Stimulated activated naive CD8-positive, alpha-beta T cell treated with anti-CD3 and anti-CD28 coated beads, Interleukin-15, Interleukin-2, amounts not matched to agents 100 ng/mL and 50 ng/mL, for 24 hours (primary cell): Measurements from ENCODE around the gene FHL2.
"Not testable (repeated sequence)": the region's sequence is repeated elsewhere in the genome, so short reads cannot be mapped to it uniquely, and the experiment has no call there.

ENCODE experiments used
- H3K27ac Mint-ChIP-seq: one replicate; pipeline ENCODE4 v1.8.0; 2021; ENCODE audit warnings: mild to moderate bottlenecking, mixed read lengths
- H3K27me3 Mint-ChIP-seq: one replicate; pipeline ENCODE4 v1.8.0; 2021; ENCODE audit warnings: mixed read lengths
- H3K36me3 Mint-ChIP-seq: one replicate; pipeline ENCODE4 v1.8.0; 2021; ENCODE audit warnings: low read depth, mixed read lengths
- H3K4me1 Mint-ChIP-seq: one replicate; pipeline ENCODE4 v1.8.0; 2021; ENCODE audit warnings: low read depth, mixed read lengths
- H3K4me3 Mint-ChIP-seq: one replicate; pipeline ENCODE4 v1.8.0; 2021; ENCODE audit warnings: mild to moderate bottlenecking, mixed read lengths
- H3K9me3 Mint-ChIP-seq: one replicate; pipeline ENCODE4 v1.8.0; 2021; ENCODE audit warnings: mixed read lengths

FHL2 gene

GRCh38 chr2:105334211-105334610 lies 64.6 kb downstream of the FHL2 start:
- Mint-ChIP-seq H3K27me3 (no peaks in the 10 kb centered on the region), H3K27ac (no peak overlapping the region), H3K4me1 (peaks cover 48% of the 10 kb centered on the region), H3K36me3 (peaks cover 24% of the 10 kb centered on the region), H3K9me3 (no peaks in the 10 kb centered on the region), H3K4me3 (no peak overlapping the region)

GRCh38 chr2:105330681-105331375 lies 68.0 kb downstream of the FHL2 start:
- Mint-ChIP-seq H3K4me1 (peaks cover 44% of the 10 kb centered on the region), H3K27ac (peak overlapping the region; percentile 97), H3K27me3 (no peaks in the 10 kb centered on the region), H3K9me3 (no peaks in the 10 kb centered on the region), H3K4me3 (peak overlapping the region; percentile 86), H3K36me3 (peaks cover 16% of the 10 kb centered on the region)

- Mint-ChIP-seq H3K9me3 (no peaks in the 10 kb centered on the region), H3K36me3 (peaks cover 11% of the 10 kb centered on the region), H3K4me3 (peak within 1 kb of the TSS; percentile 91), H3K27me3 (no peaks in the 10 kb centered on the region), H3K4me1 (peaks cover 44% of the 10 kb centered on the region), H3K27ac (peak within 1 kb of the TSS; percentile 97)
Measured at GRCh38 chr2:105329561-105330495, 69.0 kb downstream of the FHL2 start, which contains the start of gene TGFBRAP1. TGFBRAP1 (minus strand) TSS chr2:105329735; CDS start chr2:105308301, 21,434 bp downstream.

GRCh38 chr2:105329197-105329554 lies 69.7 kb downstream of the FHL2 start:
- H3K4me1 Mint-ChIP-seq: peaks cover 51% of the 10 kb centered on the region
- peak overlapping the region; percentile 91 for H3K4me3 Mint-ChIP-seq
- no peaks in the 10 kb centered on the region for H3K9me3 Mint-ChIP-seq
- H3K27ac Mint-ChIP-seq: peak overlapping the region; percentile 92
- no peaks in the 10 kb centered on the region for H3K27me3 Mint-ChIP-seq
- H3K36me3 Mint-ChIP-seq: peaks cover 9% of the 10 kb centered on the region

GRCh38 chr2:105328281-105329196 lies 70.3 kb downstream of the FHL2 start:
- Mint-ChIP-seq H3K4me1 (peaks cover 57% of the 10 kb centered on the region), H3K36me3 (peaks cover 7% of the 10 kb centered on the region), H3K27ac (peak overlapping the region; percentile 92), H3K27me3 (no peaks in the 10 kb centered on the region), H3K9me3 (no peaks in the 10 kb centered on the region), H3K4me3 (peak overlapping the region; percentile 91)

GRCh38 chr2:105327690-105328089 lies 71.2 kb downstream of the FHL2 start:
- Mint-ChIP-seq H3K36me3 (peaks cover 14% of the 10 kb centered on the region), H3K9me3 (no peaks in the 10 kb centered on the region), H3K4me3 (peak overlapping the region; percentile 91), H3K4me1 (peaks cover 65% of the 10 kb centered on the region), H3K27me3 (no peaks in the 10 kb centered on the region), H3K27ac (peak overlapping the region; percentile 92)

GRCh38 chr2:105327271-105327670 lies 71.6 kb downstream of the FHL2 start:
- H3K4me3 Mint-ChIP-seq, H3K9me3 Mint-ChIP-seq: not testable (repeated sequence)

GRCh38 chr2:105325389-105325963 lies 73.4 kb downstream of the FHL2 start:
- no peak overlapping the region for H3K4me3 Mint-ChIP-seq
- H3K4me1 Mint-ChIP-seq: peaks cover 64% of the 10 kb centered on the region
- H3K9me3 Mint-ChIP-seq: no peaks in the 10 kb centered on the region
- no peak overlapping the region for H3K27ac Mint-ChIP-seq
- H3K27me3 Mint-ChIP-seq: no peaks in the 10 kb centered on the region
- H3K36me3 Mint-ChIP-seq: peaks cover 15% of the 10 kb centered on the region

More at GRCh38 chr2:105327271-105327670, 71.6 kb downstream of the FHL2 start:
- H3K27ac Mint-ChIP-seq, H3K27me3 Mint-ChIP-seq: not testable (repeated sequence)
- H3K4me1 Mint-ChIP-seq: peaks cover 69% of the 10 kb centered on the region
- H3K36me3 Mint-ChIP-seq: peaks cover 15% of the 10 kb centered on the region

GRCh38 chr2:105324732-105325131 lies 74.1 kb downstream of the FHL2 start:
- Mint-ChIP-seq H3K9me3 (no peaks in the 10 kb centered on the region), H3K27me3 (no peaks in the 10 kb centered on the region), H3K4me3 (no peak overlapping the region), H3K36me3 (peaks cover 15% of the 10 kb centered on the region), H3K4me1 (peaks cover 61% of the 10 kb centered on the region), H3K27ac (no peak overlapping the region)

GRCh38 chr2:105324101-105324500 lies 74.8 kb downstream of the FHL2 start:
- peaks cover 15% of the 10 kb centered on the region for H3K36me3 Mint-ChIP-seq
- no peaks in the 10 kb centered on the region for H3K9me3 Mint-ChIP-seq
- H3K27me3 Mint-ChIP-seq: no peaks in the 10 kb centered on the region
- H3K27ac Mint-ChIP-seq: no peak overlapping the region
- H3K4me3 Mint-ChIP-seq: no peak overlapping the region
- H3K4me1 Mint-ChIP-seq: peaks cover 59% of the 10 kb centered on the region

- Mint-ChIP-seq H3K9me3 (no peaks in the 10 kb centered on the region), H3K36me3 (peaks cover 15% of the 10 kb centered on the region), H3K4me3 (no peak overlapping the region), H3K27me3 (no peaks in the 10 kb centered on the region), H3K4me1 (peaks cover 55% of the 10 kb centered on the region), H3K27ac (no peak overlapping the region)
Measured at GRCh38 chr2:105323111-105323510, 75.7 kb downstream of the FHL2 start.

GRCh38 chr2:105321875-105322646 lies 76.8 kb downstream of the FHL2 start:
- Mint-ChIP-seq H3K4me1 (peaks cover 53% of the 10 kb centered on the region), H3K36me3 (peaks cover 15% of the 10 kb centered on the region), H3K27me3 (no peaks in the 10 kb centered on the region), H3K27ac (no peak overlapping the region), H3K9me3 (no peaks in the 10 kb centered on the region), H3K4me3 (no peak overlapping the region)

- no peak overlapping the region for H3K4me3 Mint-ChIP-seq
- peaks cover 48% of the 10 kb centered on the region for H3K4me1 Mint-ChIP-seq
- H3K9me3 Mint-ChIP-seq: no peaks in the 10 kb centered on the region
- H3K27ac Mint-ChIP-seq: no peak overlapping the region
- H3K36me3 Mint-ChIP-seq: peaks cover 15% of the 10 kb centered on the region
- H3K27me3 Mint-ChIP-seq: no peaks in the 10 kb centered on the region
Measured at GRCh38 chr2:105320651-105321215, 78.1 kb downstream of the FHL2 start.
